ENCODE data around the gene TNK2. TPM values are rescaled to one million over a fixed set of nuclear protein-coding genes. Genes with fewer than 3 reads are reported as not detected.
"Not testable (repeated sequence)": the region's sequence is repeated elsewhere in the genome, so short reads cannot be mapped to it uniquely, and the experiment has no call there.

TNK2 gene
- total RNA-seq, 1 experiment from 2014 or later: 36.0 TPM

DNA sequence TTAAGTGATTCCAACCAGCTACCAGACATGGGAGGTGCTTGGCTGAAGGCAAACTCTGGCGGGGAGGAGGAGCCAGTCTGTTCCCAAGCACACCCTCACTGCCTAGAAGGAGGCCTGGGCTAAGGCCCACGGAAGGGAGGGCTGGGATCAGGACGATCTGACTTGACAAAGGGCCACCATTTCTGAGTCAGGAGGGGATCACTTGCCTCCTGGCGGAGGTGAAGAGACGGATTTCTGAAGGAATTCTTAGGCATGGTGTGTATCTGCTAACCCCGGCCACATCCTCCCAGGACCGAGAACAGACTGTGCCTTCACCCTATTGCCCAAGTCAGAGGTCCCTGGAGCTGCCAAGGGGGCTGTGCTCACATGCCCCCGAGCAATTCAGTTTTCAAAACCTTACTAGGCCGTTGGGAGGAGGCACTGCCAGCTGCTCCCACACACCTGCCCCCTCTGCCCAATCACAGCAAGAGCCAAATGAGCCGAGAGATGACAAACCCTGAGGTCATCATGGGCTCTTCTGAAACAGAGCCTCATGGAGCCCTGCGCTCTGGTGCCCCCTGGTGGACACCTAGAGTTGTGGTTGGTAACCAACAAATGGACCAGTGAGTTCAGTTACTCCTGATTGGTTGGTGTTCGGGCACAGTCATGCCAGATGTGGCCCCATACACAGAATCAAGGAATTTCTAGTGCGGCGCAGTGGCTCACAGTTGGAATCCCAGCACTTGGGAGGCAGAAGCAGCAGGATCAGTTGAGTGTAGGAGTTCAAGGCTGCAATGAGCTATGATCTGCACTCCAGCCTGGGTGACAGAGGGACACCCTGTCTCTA is 6.5 kb upstream of the TNK2 start:
- H3K4me3 Mint-ChIP-seq (ENCODE audit: unreplicated experiment): no peak overlapping the region
- Histone ChIP-seq H3K27me3 (replicated peaks; ENCODE audit: control insufficient read depth, insufficient read depth, low read length) (no peaks in the 10 kb centered on the region; the same call in 1 of the 2 replicates), H3K4me1 (peaks cover 16% of the 10 kb centered on the region), H3K36me3 (ENCODE audit: control insufficient read depth, insufficient read depth, low read length) (no peaks in the 10 kb centered on the region), H3K4me3 (ENCODE audit: low read depth, low read length) (no peak overlapping the region), H3K9me3 (no peaks in the 10 kb centered on the region)
- ChIA-PET POLR2A (interaction anchor here (0.7 kb wide), 1 partner anchor 57 kb away, joined by 3 read pairs; no protein-coding TSS in a partner anchor), CTCF (interaction anchor here (0.5 to 2.1 kb wide), 7 partner anchors 12 to 1166 kb away, joined by 3 to 17 read pairs (median 3); no protein-coding TSS in a partner anchor)
- H3K27me3 Mint-ChIP-seq (ENCODE audit: insufficient read depth, unreplicated experiment): no peaks in the 10 kb centered on the region
- H3K4me1 Mint-ChIP-seq (ENCODE audit: low read depth, unreplicated experiment): peaks cover 16% of the 10 kb centered on the region
- DNase-seq: peak; percentile 92 to 93
- TF ChIP-seq, protein P1, sequence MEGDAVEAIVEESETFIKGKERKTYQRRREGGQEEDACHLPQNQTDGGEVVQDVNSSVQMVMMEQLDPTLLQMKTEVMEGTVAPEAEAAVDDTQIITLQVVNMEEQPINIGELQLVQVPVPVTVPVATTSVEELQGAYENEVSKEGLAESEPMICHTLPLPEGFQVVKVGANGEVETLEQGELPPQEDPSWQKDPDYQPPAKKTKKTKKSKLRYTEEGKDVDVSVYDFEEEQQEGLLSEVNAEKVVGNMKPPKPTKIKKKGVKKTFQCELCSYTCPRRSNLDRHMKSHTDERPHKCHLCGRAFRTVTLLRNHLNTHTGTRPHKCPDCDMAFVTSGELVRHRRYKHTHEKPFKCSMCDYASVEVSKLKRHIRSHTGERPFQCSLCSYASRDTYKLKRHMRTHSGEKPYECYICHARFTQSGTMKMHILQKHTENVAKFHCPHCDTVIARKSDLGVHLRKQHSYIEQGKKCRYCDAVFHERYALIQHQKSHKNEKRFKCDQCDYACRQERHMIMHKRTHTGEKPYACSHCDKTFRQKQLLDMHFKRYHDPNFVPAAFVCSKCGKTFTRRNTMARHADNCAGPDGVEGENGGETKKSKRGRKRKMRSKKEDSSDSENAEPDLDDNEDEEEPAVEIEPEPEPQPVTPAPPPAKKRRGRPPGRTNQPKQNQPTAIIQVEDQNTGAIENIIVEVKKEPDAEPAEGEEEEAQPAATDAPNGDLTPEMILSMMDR (IDR thresholded peaks at IDR 0.05; ENCODE audit: insufficient read depth in 1 of 2, low read depth in 1 of 2, low read length in 1 of 2, severe bottlenecking in 1 of 2, unreplicated experiment in 1 of 2): peak; percentile 88 to 92
- no peaks in the 10 kb centered on the region for H3K9me3 Mint-ChIP-seq (ENCODE audit: unreplicated experiment)
- H3K27ac Mint-ChIP-seq (ENCODE audit: unreplicated experiment): peak overlapping the region; percentile 78
- TSS peak; percentile 68 for BruUV-seq (replicated peaks)
- intact Hi-C loops (cut with micrococcal nuclease; ENCODE audit: unreplicated experiment): loop anchor here (1.0 to 2.0 kb wide), 4 partner anchors 19 to 56 kb away; no protein-coding TSS in a partner anchor
- peaks cover 8% of the 10 kb centered on the region for H3K36me3 Mint-ChIP-seq (ENCODE audit: insufficient read depth, unreplicated experiment)

DNA sequence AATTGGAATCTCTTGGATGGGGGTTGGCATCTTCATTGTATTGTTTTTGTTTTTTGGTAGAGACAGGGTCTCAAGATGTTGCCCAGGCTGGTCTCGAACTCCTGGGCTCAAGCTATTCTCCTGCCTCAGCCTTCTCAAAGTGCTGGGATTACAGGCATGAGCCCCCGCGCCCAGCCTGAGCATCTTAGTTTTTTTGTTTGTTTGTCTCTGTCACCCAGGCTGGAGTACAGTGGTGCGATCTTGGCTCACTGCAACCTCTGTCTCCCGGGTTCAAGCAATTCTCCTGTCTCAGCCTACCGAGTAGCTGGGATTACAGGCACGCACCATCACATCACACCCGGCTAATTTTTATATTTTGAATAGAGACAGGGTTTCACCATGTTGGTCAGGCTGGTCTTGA is 5.8 kb upstream of the TNK2 start:
- Mint-ChIP-seq H3K27ac (ENCODE audit: unreplicated experiment) (peak overlapping the region; percentile 78), H3K4me1 (ENCODE audit: low read depth, unreplicated experiment) (peaks cover 16% of the 10 kb centered on the region)
- ChIA-PET POLR2A (interaction anchor here (0.7 kb wide), 1 partner anchor 60 kb away, joined by 4 read pairs; no protein-coding TSS in a partner anchor), CTCF (interaction anchor here (0.7 to 2.1 kb wide), 2 partner anchors 19 to 58 kb away, joined by 3 to 14 read pairs; no protein-coding TSS in a partner anchor)
- H3K9me3 Mint-ChIP-seq (ENCODE audit: unreplicated experiment); H3K9me3 ChIP-seq; H3K36me3 ChIP-seq (ENCODE audit: control insufficient read depth, insufficient read depth, low read length); H3K27me3 Mint-ChIP-seq (ENCODE audit: insufficient read depth, unreplicated experiment); H3K27me3 ChIP-seq (replicated peaks; ENCODE audit: control insufficient read depth, insufficient read depth, low read length); H3K4me3 Mint-ChIP-seq (ENCODE audit: unreplicated experiment); DNase-seq; BruUV-seq (replicated peaks); H3K4me3 ChIP-seq (ENCODE audit: low read depth, low read length); H3K36me3 Mint-ChIP-seq (ENCODE audit: insufficient read depth, unreplicated experiment): not testable (repeated sequence)
- intact Hi-C loops (cut with micrococcal nuclease; ENCODE audit: unreplicated experiment): loop anchor here (2.0 kb wide), 1 partner anchor 41 kb away; no protein-coding TSS in a partner anchor
- H3K4me1 ChIP-seq: peaks cover 17% of the 10 kb centered on the region

GRCh38 chr3:195913382-195913781 is 5.0 kb upstream of the TNK2 start:
- DNase-seq: no peak
- peaks cover 17% of the 10 kb centered on the region for H3K4me1 ChIP-seq
- no peak overlapping the region for H3K4me3 Mint-ChIP-seq (ENCODE audit: unreplicated experiment)
- no peaks in the 10 kb centered on the region; the same call in 1 of the 2 replicates for H3K27me3 ChIP-seq (replicated peaks; ENCODE audit: control insufficient read depth, insufficient read depth, low read length)
- intact Hi-C loops (cut with micrococcal nuclease; ENCODE audit: unreplicated experiment): no loop called here
- no TSS peak for BruUV-seq (replicated peaks)
- TF ChIP-seq, protein P1 (IDR thresholded peaks at IDR 0.05; ENCODE audit: insufficient read depth in 1 of 2, low read depth in 1 of 2, low read length in 1 of 2, severe bottlenecking in 1 of 2, unreplicated experiment in 1 of 2): no peak
- H3K27me3 Mint-ChIP-seq (ENCODE audit: insufficient read depth, unreplicated experiment): no peaks in the 10 kb centered on the region
- no peak overlapping the region for H3K27ac Mint-ChIP-seq (ENCODE audit: unreplicated experiment)
- no peaks in the 10 kb centered on the region for H3K9me3 ChIP-seq
- CTCF ChIA-PET: interaction anchor here (0.6 kb wide), 1 partner anchor 63 kb away, joined by 3 read pairs; no protein-coding TSS in a partner anchor
- H3K36me3 ChIP-seq (ENCODE audit: control insufficient read depth, insufficient read depth, low read length): no peaks in the 10 kb centered on the region
- peaks cover 17% of the 10 kb centered on the region for H3K4me1 Mint-ChIP-seq (ENCODE audit: low read depth, unreplicated experiment)
- no peaks in the 10 kb centered on the region for H3K9me3 Mint-ChIP-seq (ENCODE audit: unreplicated experiment)
- H3K36me3 Mint-ChIP-seq (ENCODE audit: insufficient read depth, unreplicated experiment): peaks cover 8% of the 10 kb centered on the region
- POLR2A ChIA-PET: interaction anchor here (0.7 kb wide), 1 partner anchor 59 kb away, joined by 4 read pairs; no protein-coding TSS in a partner anchor
- no peak overlapping the region for H3K4me3 ChIP-seq (ENCODE audit: low read depth, low read length)

Data from Caco-2 (cell line).